Hematopoietic multipotent progenitor cell treated with erythropoietin and hydrocortisone succinate and interleukin-3 and kit ligand, for 4 days (in vitro differentiated cells): Measurements from ENCODE around the gene FGF22.
"Not testable (repeated sequence)": the region's sequence is repeated elsewhere in the genome, so short reads cannot be mapped to it uniquely, and the experiment has no call there.

Experiments
- DNase-seq: peaks from one replicate; pipeline ENCODE4 v3.0.0-alpha.2; 2015

FGF22 gene

GRCh38 chr19:622666-623065, 17.0 kb upstream of the FGF22 start:
- DNase-seq, result no peak

- DNase-seq, result no peak
Measured at GRCh38 chr19:623175-623916, 16.3 kb upstream of the FGF22 start.

- DNase-seq, result no peak
Measured at GRCh38 chr19:623974-624373, 15.7 kb upstream of the FGF22 start.

GRCh38 chr19:624433-625109, 15.1 kb upstream of the FGF22 start:
- DNase-seq, result no peak

- no peak for DNase-seq
Measured at GRCh38 chr19:625257-625656, 14.4 kb upstream of the FGF22 start.

GRCh38 chr19:626566-626965, 13.1 kb upstream of the FGF22 start:
- DNase-seq, result not testable (repeated sequence)

- DNase-seq, result no peak
Measured at GRCh38 chr19:628168-628567, 11.5 kb upstream of the FGF22 start.

- DNase-seq, result not testable (repeated sequence)
Measured at GRCh38 chr19:629515-629914, 10.2 kb upstream of the FGF22 start.

- DNase-seq, result no peak
Measured at GRCh38 chr19:629961-630714, 9.5 kb upstream of the FGF22 start.

GRCh38 chr19:632579-633067, 7.1 kb upstream of the FGF22 start:
- DNase-seq, result peak; percentile 74

- DNase-seq, result peak; percentile 99
Measured at GRCh38 chr19:633068-633785, 6.5 kb upstream of the FGF22 start, which contains the start of gene POLRMT. Gene POLRMT (minus strand): TSS chr19:633537. CDS start chr19:633512, 25 bp downstream.

GRCh38 chr19:633786-634639, 5.7 kb upstream of the FGF22 start:
- peak; percentile 28 for DNase-seq

- no peak for DNase-seq
Measured at GRCh38 chr19:634975-635652, 4.6 kb upstream of the FGF22 start.

GRCh38 chr19:638906-639252, 800 bp upstream of the FGF22 start:
- DNase-seq, result no peak

- no peak for DNase-seq
Measured at GRCh38 chr19:640161-640558, 481 bp downstream of the FGF22 start.

GRCh38 chr19:640606-641189, 1.0 kb downstream of the FGF22 start:
- no peak for DNase-seq

GRCh38 chr19:641702-642101, 2.0 kb downstream of the FGF22 start:
- DNase-seq, result no peak

GRCh38 chr19:642767-643727, 3.4 kb downstream of the FGF22 start:
- DNase-seq, result no peak

GRCh38 chr19:643736-644135, 4.1 kb downstream of the FGF22 start:
- no peak for DNase-seq

- no peak for DNase-seq
Measured at GRCh38 chr19:644363-644762, 4.7 kb downstream of the FGF22 start.
